Upper lobe of right lung (tissue), 1 donor: ENCODE results near the gene ADAMTS14. TPM values are rescaled to one million over a fixed set of nuclear protein-coding genes. Genes with fewer than 3 reads are reported as not detected.
"Not testable (repeated sequence)": the region's sequence is repeated elsewhere in the genome, so short reads cannot be mapped to it uniquely, and the experiment has no call there.

Experiments used
- ATAC-seq: fragments of 200-7000 bp; cut with Tn5 transposase; one replicate; pipeline ENCODE4 v1.9.1; 2020; ENCODE audit warnings: mild to moderate bottlenecking, moderate library complexity
- DNase-seq: peaks from one replicate; pipeline ENCODE4 v3.0.0-alpha.2; 2020
- H3K27ac ChIP-seq: fragments of 200-600 bp; one replicate; pipeline ENCODE4 v1.8.0; 2022
- H3K27me3 ChIP-seq: fragments of 200-600 bp; one replicate; pipeline ENCODE4 v1.8.0; 2022; ENCODE audit warnings: mild to moderate bottlenecking
- H3K36me3 ChIP-seq: fragments of 200-600 bp; one replicate; pipeline ENCODE4 v1.8.0; 2022
- H3K4me1 ChIP-seq: fragments of 200-600 bp; one replicate; pipeline ENCODE4 v1.8.0; 2022
- H3K4me3 ChIP-seq: fragments of 200-600 bp; one replicate; pipeline ENCODE4 v1.8.0; 2022; ENCODE audit warnings: mild to moderate bottlenecking
- H3K9me3 ChIP-seq: fragments of 200-600 bp; one replicate; pipeline ENCODE4 v1.8.0; 2022
- CTCF ChIP-seq: fragments of 200-600 bp; IDR thresholded peaks from one replicate; pipeline ENCODE4 v1.8.0; 2022; ENCODE audit warnings: antibody characterized with exemption
- intact Hi-C: fragments of 100-400 bp; cut with DNase I; formaldehyde crosslinking; loops from one replicate; pipeline ENCODE4 v1.11.0; 2022
- total RNA-seq: library from RNA; stranded (reverse); fragmentation: NEBNext Ultra II Directional; extraction: Animal tissue kit (Norgen Biotek cat#: 25700); gene quantifications from one replicate; pipeline ENCODE4 v1.2.1, GENCODE V29; 2021
- donor health status: DM: no; HTN: yes; CAD: no; lungs with severe emphysema.

Gene ADAMTS14
- total RNA-seq, 1 donor from 2014 or later = 0.55 TPM

GRCh38 chr10:70769121-70769520 lies 96.8 kb downstream of the ADAMTS14 start:
- no peak for TF ChIP-seq CTCF
- Histone ChIP-seq H3K36me3 (no peaks in the 10 kb centered on the region), H3K27me3 (no peaks in the 10 kb centered on the region), H3K4me1 (no peaks in the 10 kb centered on the region), H3K9me3 (no peaks in the 10 kb centered on the region), H3K27ac (no peak overlapping the region), H3K4me3 (no peak overlapping the region)
- ATAC-seq (no peak), DNase-seq (no peak)
- intact Hi-C loops = loop anchor here (10.0 kb wide), 1 partner anchor 304 kb away; no protein-coding TSS in a partner anchor

GRCh38 chr10:70770001-70770400 lies 97.7 kb downstream of the ADAMTS14 start:
- no peak for ATAC-seq
- H3K4me3 ChIP-seq = no peak overlapping the region
- intact Hi-C loops = no loop called here
- H3K27ac ChIP-seq = no peak overlapping the region
- DNase-seq = no peak
- H3K4me1 ChIP-seq = no peaks in the 10 kb centered on the region
- no peaks in the 10 kb centered on the region for H3K9me3 ChIP-seq
- no peaks in the 10 kb centered on the region for H3K36me3 ChIP-seq
- no peaks in the 10 kb centered on the region for H3K27me3 ChIP-seq
- TF ChIP-seq CTCF = no peak

- DNase-seq, intact Hi-C loops, H3K27ac ChIP-seq, ATAC-seq, H3K27me3 ChIP-seq, H3K9me3 ChIP-seq, H3K36me3 ChIP-seq, H3K4me1 ChIP-seq, H3K4me3 ChIP-seq: not testable (repeated sequence)
Observed at GRCh38 chr10:70770516-70770915, 98.2 kb downstream of the ADAMTS14 start.

GRCh38 chr10:70771311-70772194 lies 99.2 kb downstream of the ADAMTS14 start:
- no peaks in the 10 kb centered on the region for H3K36me3 ChIP-seq
- H3K4me1 ChIP-seq = no peaks in the 10 kb centered on the region
- no peak overlapping the region for H3K27ac ChIP-seq
- intact Hi-C loops = no loop called here
- DNase-seq = no peak
- no peak for ATAC-seq
- H3K9me3 ChIP-seq = no peaks in the 10 kb centered on the region
- no peaks in the 10 kb centered on the region for H3K27me3 ChIP-seq
- no peak for TF ChIP-seq CTCF
- H3K4me3 ChIP-seq = no peak overlapping the region

GRCh38 chr10:70772627-70773026 lies 100.3 kb downstream of the ADAMTS14 start:
- no peaks in the 10 kb centered on the region for H3K27me3 ChIP-seq
- H3K27ac ChIP-seq = no peak overlapping the region
- H3K9me3 ChIP-seq = no peaks in the 10 kb centered on the region
- TF ChIP-seq CTCF = no peak
- H3K4me1 ChIP-seq = no peaks in the 10 kb centered on the region
- DNase-seq (peak; percentile 57), ATAC-seq (no peak)
- no peaks in the 10 kb centered on the region for H3K36me3 ChIP-seq
- no peak overlapping the region for H3K4me3 ChIP-seq
- intact Hi-C loops = no loop called here

- no peak for TF ChIP-seq CTCF
- H3K36me3 ChIP-seq = no peaks in the 10 kb centered on the region
- no peaks in the 10 kb centered on the region for H3K4me1 ChIP-seq
- DNase-seq = no peak
- H3K27ac ChIP-seq = no peak overlapping the region
- H3K27me3 ChIP-seq = no peaks in the 10 kb centered on the region
- H3K4me3 ChIP-seq = no peak overlapping the region
- H3K9me3 ChIP-seq = no peaks in the 10 kb centered on the region
- ATAC-seq = no peak
- intact Hi-C loops = no loop called here
Observed at GRCh38 chr10:70773461-70773860, 101.2 kb downstream of the ADAMTS14 start.
